ENCODE data around the gene GDPD3. TPM values are rescaled to one million over a fixed set of nuclear protein-coding genes. Genes with fewer than 3 reads are reported as not detected.

Gene GDPD3
- total and polyA plus RNA-seq, 2 of the 13 experiments (the other 11 are each of a cell fraction or from before 2014, with no cell fraction given), result 18.7 to 20.6 TPM

- TF ChIP-seq FOXP4 (CRISPR knock-in tag; IDR thresholded peaks at IDR 0.05) (no peak), ZNF83 (CRISPR knock-in tag; IDR thresholded peaks at IDR 0.05; ENCODE audit: borderline replicate concordance) (0 out of 2 replicates have a peak, but pooled peaks have one; percentile 3), CCDC6 (CRISPR knock-in tag; IDR thresholded peaks at IDR 0.05) (no peak), KDM2A (CRISPR knock-in tag; IDR thresholded peaks at IDR 0.05; ENCODE audit: borderline replicate concordance, low read depth) (no peak; the same call in 1 of the 2 replicates), ZBTB8A (CRISPR knock-in tag; IDR thresholded peaks at IDR 0.05; ENCODE audit: borderline replicate concordance, low read depth) (no peak), ARNTL (CRISPR knock-in tag; IDR thresholded peaks at IDR 0.05) (no peak), ZNF597 (CRISPR knock-in tag; IDR thresholded peaks at IDR 0.05) (no peak), ZNF124 (CRISPR knock-in tag; IDR thresholded peaks at IDR 0.05) (no peak), TMF1 (CRISPR knock-in tag; IDR thresholded peaks at IDR 0.05; ENCODE audit: low read depth) (no peak), RBFOX2 (IDR thresholded peaks at IDR 0.05; ENCODE audit: low read depth, low read length) (peak; percentile 40; the same call in 1 of the 2 replicates), PAWR (CRISPR knock-in tag; IDR thresholded peaks at IDR 0.05; ENCODE audit: borderline replicate concordance) (no peak), CREM (IDR thresholded peaks at IDR 0.05) (no peak; the same call in 1 of the 2 replicates), CREM (CRISPR knock-in tag; IDR thresholded peaks at IDR 0.05) (no peak), TIGD3 (CRISPR knock-in tag; IDR thresholded peaks at IDR 0.05; ENCODE audit: borderline replicate concordance) (no peak), WIZ (CRISPR knock-in tag; IDR thresholded peaks at IDR 0.05) (no peak), ZNF615 (CRISPR knock-in tag; IDR thresholded peaks at IDR 0.05; ENCODE audit: borderline replicate concordance) (no peak), MED13 (CRISPR knock-in tag; IDR thresholded peaks at IDR 0.05) (no peak), ZIK1 (CRISPR knock-in tag; IDR thresholded peaks at IDR 0.05; ENCODE audit: borderline replicate concordance, low read depth) (no peak), NFE2L1 (CRISPR knock-in tag; IDR thresholded peaks at IDR 0.05; ENCODE audit: borderline replicate concordance) (no peak), ATF2 (CRISPR knock-in tag; IDR thresholded peaks at IDR 0.05) (no peak), ZNF230 (CRISPR knock-in tag; IDR thresholded peaks at IDR 0.05) (no peak; the same call in 1 of the 2 replicates), HNRNPL (IDR thresholded peaks at IDR 0.05; ENCODE audit: low read depth, low read length) (0 out of 2 replicates have a peak, but pooled peaks have one; percentile 45), ZNF251 (CRISPR knock-in tag; IDR thresholded peaks at IDR 0.05) (0 out of 2 replicates have a peak, but pooled peaks have one; percentile 49), ZNF232 (CRISPR knock-in tag; IDR thresholded peaks at IDR 0.05; ENCODE audit: borderline replicate concordance) (no peak), HDAC1 (CRISPR knock-in tag; IDR thresholded peaks at IDR 0.05) (0 out of 2 replicates have a peak, but pooled peaks have one; percentile 15)
Measured at GRCh38 chr16:30113031-30113710, at the start of gene GDPD3 (continued).

All from HepG2 (cell line).